H54 (cell line): ENCODE results near the gene TPD52L1.

Experiments used
- DNase-seq: peaks from one replicate; pipeline ENCODE4 v3.0.0; 2011; ENCODE audit warnings: low spot score, mixed read lengths; ENCODE audit not compliant: insufficient read length
- FAIRE-seq: peaks from 3 replicates; lab custom pipeline; 2011; peaks lifted over from hg19 to GRCh38; lab: Jason Lieb, UNC
- POLR2A ChIP-seq: IDR thresholded peaks from 2 replicates; pipeline ENCODE4 v1.6.1; 2011; ENCODE audit warnings: low read depth, mild to moderate bottlenecking, low read length

TPD52L1 gene

GRCh38 chr6:125307150-125307838, 153.7 kb downstream of the TPD52L1 start:
- FAIRE-seq: no peak
- no peak for TF ChIP-seq POLR2A
- DNase-seq: no peak

GRCh38 chr6:125307964-125308615, 154.5 kb downstream of the TPD52L1 start:
- TF ChIP-seq POLR2A: no peak
- FAIRE-seq: no peak
- no peak for DNase-seq

GRCh38 chr6:125310994-125311649, 157.5 kb downstream of the TPD52L1 start:
- peak; percentile 41 for FAIRE-seq

GRCh38 chr6:125312478-125312877, 158.9 kb downstream of the TPD52L1 start:
- no peak for FAIRE-seq
- DNase-seq: no peak
- TF ChIP-seq POLR2A: no peak

More at GRCh38 chr6:125310994-125311649, 157.5 kb downstream of the TPD52L1 start:
- DNase-seq: peak; percentile 6
- no peak for TF ChIP-seq POLR2A

- TF ChIP-seq POLR2A: no peak
- FAIRE-seq (no peak), DNase-seq (no peak)
These were observed 159.4 kb downstream of the TPD52L1 start for GRCh38 chr6:125312950-125313349.
